Uterus (tissue), 4 donors: ENCODE results near the gene OR2M7. TPM values are rescaled to one million over a fixed set of nuclear protein-coding genes. Genes with fewer than 3 reads are reported as not detected.

ENCODE experiments used
- DNase-seq, 2 donors: peaks; one replicate each; pipeline ENCODE4 v3.0.0-alpha.2; 2019 to 2020
- H3K27ac ChIP-seq, 2 donors: fragments of 200-600 bp; sonication (generic); 1 replicate in 1 of 2; 2 replicates in 1 of 2; pipeline ENCODE4 v1.5.1; 2016 to 2018
- H3K27me3 ChIP-seq, 2 donors: fragments of 200-600 bp; sonication (generic); one replicate each; pipeline ENCODE4 v1.5.1; 2018 to 2019; ENCODE audit warnings: control low read depth in 1 of 2
- H3K36me3 ChIP-seq, 2 donors: fragments of 200-600 bp; sonication (generic); one replicate each; pipeline ENCODE4 v1.5.1; 2019; ENCODE audit warnings: control low read depth in 1 of 2
- H3K4me1 ChIP-seq, 2 donors: fragments of 200-600 bp; sonication (generic); one replicate each; pipeline ENCODE4 v1.5.1; 2018 to 2019; ENCODE audit warnings: control low read depth in 1 of 2
- H3K4me3 ChIP-seq, 2 donors: fragments of 200-600 bp; sonication (generic); 1 replicate in 1 of 2; 2 replicates in 1 of 2; pipeline ENCODE4 v1.5.1; 2018 to 2019; ENCODE audit warnings: mild to moderate bottlenecking in 1 of 2
- H3K9me3 ChIP-seq, 2 donors: fragments of 200-600 bp; sonication (generic); one replicate each; pipeline ENCODE4 v1.5.1; 2019; ENCODE audit warnings: control low read depth in 1 of 2
- CTCF ChIP-seq, 4 experiments: fragments of 200-600 bp in 2 of 4; fragments of 450-650 bp in 2 of 4; sonication (generic) in 2 of 4; IDR thresholded peaks; one replicate each; pipeline ENCODE4 v1.5.1; 2016 to 2019; ENCODE audit warnings: antibody characterized with exemption in 4 of 4, mild to moderate bottlenecking in 2 of 4, moderate library complexity in 1 of 4
- POLR2A ChIP-seq, 2 donors: fragments of 450-650 bp; IDR thresholded peaks; one replicate each; pipeline ENCODE4 v1.6.1; 2016; ENCODE audit warnings: antibody characterized with exemption in 2 of 2, mild to moderate bottlenecking in 1 of 2, moderate library complexity in 1 of 2
- intact Hi-C: fragments of 100-400 bp; cut with DNase I; formaldehyde crosslinking; loops from one replicate; pipeline ENCODE4 v1.15.1; 2023; ENCODE audit warnings: low total_unique reads
- total RNA-seq, 4 donors: library from RNA; depleted of rRNA in 3 of 4; stranded (reverse); fragments of >200 nt in 3 of 4; gene quantifications; one replicate each; pipeline versions ENCODE4 v1.1.0 to v1.2.4, GENCODE V29; 2014 to 2023
- donor health status: DM: yes; HTN: yes; CAD: no.

OR2M7 gene
- total RNA-seq: not detected

- Histone ChIP-seq H3K27me3 (no peaks in the 10 kb centered on the region), H3K4me3 (no peak within 1 kb of the TSS), H3K27ac (no peak within 1 kb of the TSS), H3K36me3 (no peaks in the 10 kb centered on the region), H3K4me1 (no peaks in the 10 kb centered on the region), H3K9me3 (no peaks in the 10 kb centered on the region)
- TF ChIP-seq POLR2A (IDR thresholded peaks at IDR 0.05) (no peak), CTCF (IDR thresholded peaks at IDR 0.05) (no peak)
- no peak for DNase-seq
- intact Hi-C loops: no loop called here
Measured at GRCh38 chr1:248324468-248324867, at the start of gene OR2M7. Gene OR2M7, minus strand, starts transcription at chr1:248324568. Its CDS starts 0 bp downstream, at chr1:248324568.

GRCh38 chr1:248373761-248374160 lies 49.4 kb upstream of the OR2M7 start:
- DNase-seq: no peak
- Histone ChIP-seq H3K9me3 (no peaks in the 10 kb centered on the region), H3K36me3 (no peaks in the 10 kb centered on the region), H3K4me3 (no peak overlapping the region), H3K4me1 (no peaks in the 10 kb centered on the region), H3K27me3 (no peaks in the 10 kb centered on the region), H3K27ac (no peak overlapping the region)
- intact Hi-C loops: no loop called here
- TF ChIP-seq CTCF (IDR thresholded peaks at IDR 0.05) (no peak), POLR2A (IDR thresholded peaks at IDR 0.05) (no peak)

- Histone ChIP-seq H3K27me3 (no peaks in the 10 kb centered on the region), H3K4me1 (no peaks in the 10 kb centered on the region), H3K27ac (no peak overlapping the region), H3K36me3 (no peaks in the 10 kb centered on the region), H3K4me3 (no peak overlapping the region), H3K9me3 (no peaks in the 10 kb centered on the region)
- intact Hi-C loops: no loop called here
- DNase-seq: no peak
- TF ChIP-seq CTCF (IDR thresholded peaks at IDR 0.05) (no peak), POLR2A (IDR thresholded peaks at IDR 0.05) (no peak)
Measured at GRCh38 chr1:248372394-248372793, 48.0 kb upstream of the OR2M7 start.

GRCh38 chr1:248366609-248367008 lies 42.2 kb upstream of the OR2M7 start:
- TF ChIP-seq CTCF (IDR thresholded peaks at IDR 0.05) (no peak), POLR2A (IDR thresholded peaks at IDR 0.05) (no peak)
- H3K36me3 ChIP-seq: no peaks in the 10 kb centered on the region
- intact Hi-C loops: no loop called here
- no peak for DNase-seq
- H3K27ac ChIP-seq: no peak overlapping the region
- H3K27me3 ChIP-seq: no peaks in the 10 kb centered on the region
- no peak overlapping the region for H3K4me3 ChIP-seq
- H3K9me3 ChIP-seq: no peaks in the 10 kb centered on the region
- no peaks in the 10 kb centered on the region for H3K4me1 ChIP-seq

GRCh38 chr1:248361121-248361715 lies 36.9 kb upstream of the OR2M7 start, which contains the start of gene OR2T4:
Gene OR2T4, plus strand, starts transcription at chr1:248361665. Its CDS starts 0 bp downstream, at chr1:248361665.
- no peaks in the 10 kb centered on the region for H3K36me3 ChIP-seq
- no peaks in the 10 kb centered on the region for H3K9me3 ChIP-seq
- H3K27ac ChIP-seq: no peak within 1 kb of the TSS
- intact Hi-C loops: no loop called here
- no peaks in the 10 kb centered on the region for H3K4me1 ChIP-seq
- no peak within 1 kb of the TSS for H3K4me3 ChIP-seq
- no peak for TF ChIP-seq POLR2A (IDR thresholded peaks at IDR 0.05)
- TF ChIP-seq CTCF (IDR thresholded peaks at IDR 0.05): no peak
- H3K27me3 ChIP-seq: no peaks in the 10 kb centered on the region
- DNase-seq: no peak
